Loucy (cell line): ENCODE data around the gene DVL3.

Source experiments
- H2AFZ ChIP-seq: fragments of 200-600 bp; sonication (generic); 2 replicates; pipeline ENCODE4 v1.6.0; 2016; ENCODE audit warnings: antibody characterized with exemption, mild to moderate bottlenecking, low read length, moderate library complexity
- H3F3A ChIP-seq: fragments of 200-600 bp; 2 replicates; pipeline ENCODE4 v1.6.0; 2016; ENCODE audit warnings: antibody characterized with exemption, low read depth, mild to moderate bottlenecking
- H3K27me3 ChIP-seq: fragments of 200-600 bp; sonication (generic); 2 replicates; pipeline ENCODE4 v1.6.1; 2014; ENCODE audit warnings: low read length, mild to moderate bottlenecking; ENCODE audit not compliant: insufficient read depth, poor library complexity, severe bottlenecking
- H3K36me3 ChIP-seq: fragments of 200-600 bp; sonication (generic); 2 replicates; pipeline ENCODE4 v1.6.1; 2016; ENCODE audit warnings: low read length; ENCODE audit not compliant: insufficient read depth
- H3K4me1 ChIP-seq: fragments of 200-600 bp; sonication (generic); 2 replicates; pipeline ENCODE4 v1.5.1; 2014; ENCODE audit warnings: low read length, mild to moderate bottlenecking; ENCODE audit not compliant: insufficient read depth, poor library complexity, severe bottlenecking
- H3K4me2 ChIP-seq: fragments of 200-600 bp; sonication (generic); 2 replicates; pipeline ENCODE4 v1.6.0; 2014; ENCODE audit warnings: antibody characterized with exemption, low read length, low read depth, mild to moderate bottlenecking; ENCODE audit not compliant: poor library complexity, severe bottlenecking
- H3K4me3 ChIP-seq: fragments of 200-600 bp; sonication (generic); 2 replicates; pipeline ENCODE4 v1.5.1; 2014; ENCODE audit warnings: low read length, mild to moderate bottlenecking, mixed read lengths; ENCODE audit not compliant: poor library complexity, severe bottlenecking
- H3K79me2 ChIP-seq: fragments of 200-600 bp; sonication (generic); 2 replicates; pipeline ENCODE4 v1.6.1; 2014; ENCODE audit warnings: low read length; ENCODE audit not compliant: insufficient read depth
- H3K9ac ChIP-seq: fragments of 200-600 bp; sonication (generic); 2 replicates; pipeline ENCODE4 v1.6.0; 2014; ENCODE audit warnings: mild to moderate bottlenecking, low read depth, low read length, moderate library complexity; ENCODE audit not compliant: poor library complexity, severe bottlenecking
- H3K9me2 ChIP-seq: fragments of 200-600 bp; sonication (generic); replicated peaks from 2 replicates; pipeline ENCODE4 v1.6.1; 2016; ENCODE audit warnings: low read depth, low read length, mixed read lengths
- H3K9me3 ChIP-seq: fragments of 200-600 bp; sonication (generic); 2 replicates; pipeline ENCODE4 v1.6.1; 2014; ENCODE audit warnings: mild to moderate bottlenecking, antibody characterized with exemption, low read length, low read depth; ENCODE audit not compliant: insufficient read depth
- H4K20me1 ChIP-seq: fragments of 200-600 bp; sonication (generic); 2 replicates; pipeline ENCODE4 v1.6.0; 2014; ENCODE audit warnings: antibody characterized with exemption, low read length, mild to moderate bottlenecking; ENCODE audit not compliant: insufficient read depth, poor library complexity, severe bottlenecking
- CTCF ChIP-seq: fragments of 200-600 bp; sonication (generic); conservative IDR thresholded peaks from 2 replicates; pipeline ENCODE4 v1.5.1; 2014; ENCODE audit warnings: mild to moderate bottlenecking, antibody characterized with exemption, low read length
- EZH2phosphoT487 ChIP-seq: fragments of 200-600 bp; IDR thresholded peaks from 2 replicates; pipeline ENCODE4 v1.6.1; 2018; ENCODE audit warnings: antibody characterized with exemption, mild to moderate bottlenecking, moderate library complexity, borderline replicate concordance

The DVL3 gene

GRCh38 chr3:184156522-184156955 lies 1.4 kb downstream of the DVL3 start:
- no peaks in the 10 kb centered on the region for H3K9me3 ChIP-seq
- H4K20me1 ChIP-seq, result peaks cover 31% of the 10 kb centered on the region
- H3K4me3 ChIP-seq, result peak overlapping the region; percentile 83
- peaks cover 53% of the 10 kb centered on the region for H3K79me2 ChIP-seq
- TF ChIP-seq EZH2phosphoT487 (no peak), CTCF (no peak)
- H3K27me3 ChIP-seq, result no peaks in the 10 kb centered on the region
- H3K9me2 ChIP-seq, result no peaks in the 10 kb centered on the region
- H3K4me2 ChIP-seq, result peak overlapping the region; percentile 96
- H3K36me3 ChIP-seq, result no peaks in the 10 kb centered on the region
- H3K9ac ChIP-seq, result peak overlapping the region; percentile 87
- no peak overlapping the region for H2AFZ ChIP-seq
- H3K4me1 ChIP-seq, result peaks cover 36% of the 10 kb centered on the region
- H3F3A ChIP-seq, result peaks cover 10% of the 10 kb centered on the region

- Histone ChIP-seq H3K36me3 (no peaks in the 10 kb centered on the region), H2AFZ (no peak overlapping the region), H3K9me3 (no peaks in the 10 kb centered on the region), H3K27me3 (no peaks in the 10 kb centered on the region), H4K20me1 (peaks cover 33% of the 10 kb centered on the region), H3K79me2 (peaks cover 60% of the 10 kb centered on the region), H3K4me3 (peak overlapping the region; percentile 83), H3K4me2 (peak overlapping the region; percentile 96), H3K4me1 (peaks cover 36% of the 10 kb centered on the region), H3K9ac (peak overlapping the region; percentile 87), H3K9me2 (no peaks in the 10 kb centered on the region), H3F3A (peaks cover 10% of the 10 kb centered on the region)
- no peak for TF ChIP-seq CTCF
- no peak for TF ChIP-seq EZH2phosphoT487
Observed at GRCh38 chr3:184157206-184157605, 2.0 kb downstream of the DVL3 start.

- Histone ChIP-seq H3K4me1 (peaks cover 36% of the 10 kb centered on the region), H3K27me3 (no peaks in the 10 kb centered on the region), H3K4me2 (peak overlapping the region; percentile 96), H3K79me2 (peaks cover 68% of the 10 kb centered on the region), H3K36me3 (no peaks in the 10 kb centered on the region), H2AFZ (no peak overlapping the region), H3K9me3 (no peaks in the 10 kb centered on the region), H3K9me2 (no peaks in the 10 kb centered on the region), H3F3A (peaks cover 10% of the 10 kb centered on the region), H3K9ac (peak overlapping the region; percentile 87), H4K20me1 (peaks cover 34% of the 10 kb centered on the region), H3K4me3 (peak overlapping the region; percentile 83)
- TF ChIP-seq CTCF, result no peak
- TF ChIP-seq EZH2phosphoT487, result no peak
Observed at GRCh38 chr3:184158404-184158803, 3.2 kb downstream of the DVL3 start.
